Transverse colon (tissue), 4 donors: ENCODE measurements around the gene PCNX2. TPM values are rescaled to one million over a fixed set of nuclear protein-coding genes. Genes with fewer than 3 reads are reported as not detected.

ENCODE experiments used
- DNase-seq: peaks from one replicate; pipeline ENCODE4 v3.0.0-alpha.2; 2019
- H3K27ac ChIP-seq, 4 donors: fragments of 200-600 bp; sonication (generic); 2 replicates each; pipeline ENCODE4 v1.5.1; 2016 to 2018; ENCODE audit warnings: inconsistent platforms in 4 of 4
- H3K27me3 ChIP-seq: fragments of 200-600 bp; sonication (generic); 2 replicates; pipeline ENCODE4 v1.5.1; 2017; ENCODE audit warnings: inconsistent platforms
- H3K36me3 ChIP-seq, 4 donors: fragments of 200-600 bp; sonication (generic); 2 replicates each; pipeline ENCODE4 v1.5.1; 2017 to 2019; ENCODE audit warnings: inconsistent platforms in 4 of 4
- H3K4me1 ChIP-seq, 4 donors: fragments of 200-600 bp; sonication (generic); 2 replicates each; pipeline ENCODE4 v1.5.1; 2017 to 2020; ENCODE audit warnings: inconsistent platforms in 4 of 4
- H3K4me3 ChIP-seq, 4 donors: fragments of 200-600 bp; sonication (generic); 1 replicate in 1 of 4; 2 replicates in 3 of 4; pipeline versions ENCODE4 v1.5.1 to v1.6.1; 2017 to 2019; ENCODE audit warnings: inconsistent platforms in 4 of 4
- H3K9me3 ChIP-seq, 2 donors: fragments of 200-600 bp; sonication (generic); 2 replicates each; pipeline ENCODE4 v1.5.1; 2017 to 2019; ENCODE audit warnings: inconsistent platforms in 2 of 2
- EP300 ChIP-seq: sonication (generic); formaldehyde crosslinking; IDR thresholded peaks from one replicate; pipeline ENCODE4 v1.6.1; 2017; ENCODE audit warnings: antibody characterized with exemption, low read depth
- POLR2A ChIP-seq: fragments of 450-650 bp; IDR thresholded peaks from one replicate; pipeline ENCODE4 v1.6.1; 2016; ENCODE audit warnings: antibody characterized with exemption, mild to moderate bottlenecking, moderate library complexity
- POLR2AphosphoS5 ChIP-seq, 3 donors: sonication (generic); formaldehyde crosslinking; IDR thresholded peaks; one replicate each; pipeline ENCODE4 v1.6.1; 2016; ENCODE audit warnings: antibody characterized with exemption in 3 of 3
- WGBS, 2 donors: methylation state at CpG; one replicate each; pipeline ENCODE4 v1.1.5; 2018; ENCODE audit warnings: low coverage in 1 of 2; 5-methylcytosine and 5-hydroxymethylcytosine counted together
- in situ Hi-C, 4 donors: fragments of 200-750 bp; cut with MboI; loops; one replicate each; pipeline versions ENCODE4 v1.15.0 to v1.15.1; 2017; ENCODE audit warnings: low sequenced_read_pairs in 3 of 4, low pct_ligation_motif_present in 1 of 4, low pct_unique_long_range_greater_than_20kb in 1 of 4
- intact Hi-C: fragments of 100-400 bp; cut with DNase I; formaldehyde crosslinking; loops from one replicate; pipeline ENCODE4 v1.15.1; 2023; ENCODE audit warnings: low total_unique reads
- total RNA-seq, 4 donors: library from RNA; depleted of rRNA; stranded (reverse); fragments of >200 nt; gene quantifications; one replicate each; pipeline ENCODE4 v1.1.0, GENCODE V29; 2016
- TF ChIP-seq, protein P1 (sequence below), 5 experiments: fragments of 200-600 bp in 3 of 5; fragments of 450-650 bp in 2 of 5; sonication (generic) in 3 of 5; IDR thresholded peaks; 1 replicate in 2 of 5; 2 replicates in 3 of 5; pipeline ENCODE4 v1.5.1; 2016 to 2017; ENCODE audit warnings: antibody characterized with exemption in 5 of 5, inconsistent platforms in 3 of 5, mild to moderate bottlenecking in 2 of 5, moderate library complexity in 1 of 5

Gene PCNX2
- total RNA-seq, 4 donors from 2014 or later, result 6.8 to 518 (median 11.8) TPM

DNA sequence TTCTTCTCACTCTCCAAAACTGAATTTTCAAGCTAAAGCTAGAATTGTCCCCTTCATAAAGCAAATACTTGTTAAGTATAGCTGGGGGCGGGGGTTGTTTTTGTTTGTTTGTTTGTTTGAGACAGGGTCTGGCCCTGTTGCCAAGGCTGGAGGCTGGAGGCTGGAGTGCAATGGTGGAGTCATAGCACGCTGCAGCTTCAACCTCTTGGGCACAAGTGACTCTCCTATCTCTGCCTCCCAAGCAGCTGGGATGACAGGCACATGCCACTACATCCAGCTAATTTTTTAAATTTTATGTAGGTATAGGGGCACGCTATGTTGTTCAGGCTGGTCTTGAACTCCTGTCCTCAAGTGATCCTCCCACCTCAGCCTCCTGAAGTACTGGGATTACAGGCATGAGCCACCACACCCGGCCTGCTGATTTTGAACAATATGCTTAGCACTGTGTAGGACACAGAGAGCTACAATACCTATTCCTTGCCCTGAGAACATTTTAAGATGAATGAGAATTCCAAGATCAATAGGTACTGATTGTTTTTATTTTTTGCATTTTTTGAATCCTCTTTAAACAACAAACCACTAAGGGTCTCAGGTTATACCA is 42.2 kb downstream of the PCNX2 start:
- Histone ChIP-seq H3K27ac (peak overlapping the region in 3 of 4 donors; percentile 26 to 56 (median 41)), H3K36me3 (no peaks in the 10 kb centered on the region), H3K9me3 (no peaks in the 10 kb centered on the region), H3K4me1 (peaks cover 0 to 20% (median 4%) of the 10 kb centered on the region in 4 donors), H3K27me3 (no peaks in the 10 kb centered on the region), H3K4me3 (no peak overlapping the region)
- TF ChIP-seq EP300 (no peak), POLR2A (no peak), POLR2AphosphoS5 (IDR thresholded peaks at IDR 0.05) (no peak)
- TF ChIP-seq, protein P1, sequence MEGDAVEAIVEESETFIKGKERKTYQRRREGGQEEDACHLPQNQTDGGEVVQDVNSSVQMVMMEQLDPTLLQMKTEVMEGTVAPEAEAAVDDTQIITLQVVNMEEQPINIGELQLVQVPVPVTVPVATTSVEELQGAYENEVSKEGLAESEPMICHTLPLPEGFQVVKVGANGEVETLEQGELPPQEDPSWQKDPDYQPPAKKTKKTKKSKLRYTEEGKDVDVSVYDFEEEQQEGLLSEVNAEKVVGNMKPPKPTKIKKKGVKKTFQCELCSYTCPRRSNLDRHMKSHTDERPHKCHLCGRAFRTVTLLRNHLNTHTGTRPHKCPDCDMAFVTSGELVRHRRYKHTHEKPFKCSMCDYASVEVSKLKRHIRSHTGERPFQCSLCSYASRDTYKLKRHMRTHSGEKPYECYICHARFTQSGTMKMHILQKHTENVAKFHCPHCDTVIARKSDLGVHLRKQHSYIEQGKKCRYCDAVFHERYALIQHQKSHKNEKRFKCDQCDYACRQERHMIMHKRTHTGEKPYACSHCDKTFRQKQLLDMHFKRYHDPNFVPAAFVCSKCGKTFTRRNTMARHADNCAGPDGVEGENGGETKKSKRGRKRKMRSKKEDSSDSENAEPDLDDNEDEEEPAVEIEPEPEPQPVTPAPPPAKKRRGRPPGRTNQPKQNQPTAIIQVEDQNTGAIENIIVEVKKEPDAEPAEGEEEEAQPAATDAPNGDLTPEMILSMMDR (IDR thresholded peaks at IDR 0.05), result no peak
- 88 to 100% methylated on average over 1 to 4 of the region's 4 CpGs for WGBS, 2 donors
- intact Hi-C loops (no loop called here), in situ Hi-C loops (no loop called here)
- no peak for DNase-seq

DNA sequence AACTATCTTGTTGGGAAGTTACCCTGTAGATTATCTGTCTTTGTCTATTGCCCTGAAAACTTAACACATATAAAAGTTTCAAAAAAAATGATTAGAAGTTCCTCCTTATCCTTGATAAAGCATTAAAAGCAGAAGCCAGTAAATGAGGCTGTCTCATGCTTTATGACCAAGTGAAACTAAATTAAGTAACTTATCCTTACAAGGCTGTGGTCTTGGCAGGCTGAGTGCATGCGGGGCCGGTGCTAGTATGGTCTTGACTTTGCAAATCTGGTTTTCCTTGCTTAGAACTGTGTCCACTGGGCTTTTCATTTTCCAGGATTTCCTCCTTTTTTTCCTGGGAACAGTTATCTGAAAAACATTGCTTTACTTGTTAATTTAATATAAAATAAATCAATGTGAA is 43.1 kb downstream of the PCNX2 start:
- Histone ChIP-seq H3K4me3 (no peak overlapping the region), H3K27ac (peak overlapping the region in 1 of 4 donors; percentile 15), H3K4me1 (peaks cover 0 to 20% (median 4%) of the 10 kb centered on the region in 4 donors), H3K9me3 (no peaks in the 10 kb centered on the region), H3K36me3 (no peaks in the 10 kb centered on the region), H3K27me3 (no peaks in the 10 kb centered on the region)
- peak; percentile 14 for DNase-seq
- 28 to 58% methylated on average over 2 of the region's 2 CpGs for WGBS, 2 donors
- no peak for TF ChIP-seq POLR2A
- no peak for TF ChIP-seq EP300
- TF ChIP-seq, protein P1 (IDR thresholded peaks at IDR 0.05), result no peak
- intact Hi-C loops (no loop called here), in situ Hi-C loops (no loop called here)

DNA sequence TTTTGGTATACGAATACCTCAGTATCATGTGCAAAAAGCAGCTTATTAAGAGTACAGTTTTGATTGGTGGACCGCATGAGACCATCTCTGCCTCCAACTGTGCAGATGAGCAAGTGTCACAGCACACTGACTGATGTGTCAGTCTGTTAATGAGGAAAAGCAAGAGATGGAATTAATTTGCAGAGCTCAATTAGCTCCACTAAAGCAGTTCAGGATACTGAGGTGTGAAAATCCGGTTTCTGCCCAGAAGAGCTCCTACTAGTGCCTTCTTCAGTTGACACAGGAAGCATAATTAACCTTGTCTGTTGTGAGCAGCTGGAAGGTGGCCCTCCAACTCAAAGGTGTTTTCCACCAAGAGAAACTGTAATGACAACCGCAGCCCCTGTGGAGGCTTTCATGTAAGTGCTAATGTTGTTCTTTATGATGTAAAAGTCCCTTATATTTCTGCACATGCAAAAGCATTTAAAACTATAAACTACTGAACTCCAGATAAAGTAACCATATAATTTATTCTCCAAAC is 44.3 kb downstream of the PCNX2 start:
- Histone ChIP-seq H3K27me3 (no peaks in the 10 kb centered on the region), H3K36me3 (no peaks in the 10 kb centered on the region), H3K9me3 (no peaks in the 10 kb centered on the region), H3K4me3 (no peak overlapping the region), H3K4me1 (peaks cover 0 to 20% (median 4%) of the 10 kb centered on the region in 4 donors), H3K27ac (no peak overlapping the region)
- WGBS, 2 donors, result 75 to 93% methylated on average over 4 of the region's 4 CpGs
- in situ Hi-C loops (no loop called here), intact Hi-C loops (no loop called here)
- TF ChIP-seq, protein P1 (IDR thresholded peaks at IDR 0.05), result no peak
- TF ChIP-seq POLR2AphosphoS5 (IDR thresholded peaks at IDR 0.05), result no peak
- no peak for TF ChIP-seq POLR2A
- no peak for TF ChIP-seq EP300
- DNase-seq, result no peak

DNA sequence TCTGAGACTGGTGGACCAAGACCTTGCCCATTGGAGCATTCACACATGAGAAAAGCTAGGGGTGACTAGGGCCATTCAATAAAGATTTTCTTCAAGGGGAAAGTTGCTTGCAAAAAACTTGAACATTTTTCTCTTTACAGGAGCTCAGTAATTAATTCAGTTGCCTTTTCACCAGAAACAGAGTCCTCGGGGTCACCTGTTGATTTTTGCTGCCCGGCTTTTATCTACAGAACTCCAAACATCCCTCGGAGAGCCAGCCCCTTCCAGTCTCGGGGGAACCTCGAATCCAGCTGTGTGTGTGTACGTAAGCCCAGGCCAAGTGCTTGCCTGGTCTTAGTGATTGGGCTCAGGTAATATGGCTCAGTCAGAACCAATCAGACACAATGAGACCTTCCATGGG is 47.5 kb downstream of the PCNX2 start:
- Histone ChIP-seq H3K36me3 (no peaks in the 10 kb centered on the region), H3K27me3 (no peaks in the 10 kb centered on the region), H3K9me3 (no peaks in the 10 kb centered on the region), H3K27ac (no peak overlapping the region), H3K4me1 (peaks cover 8 to 26% (median 10%) of the 10 kb centered on the region in 4 donors), H3K4me3 (no peak overlapping the region)
- WGBS, 2 donors, result 96 to 100% methylated on average over 1 to 6 of the region's 6 CpGs
- intact Hi-C loops (loop anchor here (10.0 kb wide), 1 partner anchor 613 kb away; the partner anchor contains the start of gene SIPA1L2), in situ Hi-C loops (loop anchor here (25.0 kb wide), 2 partner anchors 611 to 1386 kb away; partner anchors contain the start of gene SIPA1L2 (in 4 of the 4))
- no peak for TF ChIP-seq EP300
- TF ChIP-seq, protein P1 (IDR thresholded peaks at IDR 0.05), result no peak
- TF ChIP-seq POLR2AphosphoS5 (IDR thresholded peaks at IDR 0.05), result no peak
- TF ChIP-seq POLR2A, result no peak
- DNase-seq, result no peak
